Stimulated activated CD4-positive, alpha-beta T cell treated with anti-CD3 and anti-CD28 coated beads, Interleukin-4, amount 100 ng/mL, for 48 hours (primary cell): ENCODE results near the gene CDH24.
"Not testable (repeated sequence)": the region's sequence is repeated elsewhere in the genome, so short reads cannot be mapped to it uniquely, and the experiment has no call there.

ENCODE experiments used
- DNase-seq, 2 donors: peaks; one replicate each; pipeline ENCODE4 v3.0.0-alpha.2; 2020; ENCODE audit warnings: low read depth in 2 of 2

CDH24 gene

GRCh38 chr14:23021434-23021833 is 35.9 kb downstream of the CDH24 start:
- no peak for DNase-seq

- no peak for DNase-seq
Observed at GRCh38 chr14:23020143-23021128, 36.9 kb downstream of the CDH24 start.

DNA sequence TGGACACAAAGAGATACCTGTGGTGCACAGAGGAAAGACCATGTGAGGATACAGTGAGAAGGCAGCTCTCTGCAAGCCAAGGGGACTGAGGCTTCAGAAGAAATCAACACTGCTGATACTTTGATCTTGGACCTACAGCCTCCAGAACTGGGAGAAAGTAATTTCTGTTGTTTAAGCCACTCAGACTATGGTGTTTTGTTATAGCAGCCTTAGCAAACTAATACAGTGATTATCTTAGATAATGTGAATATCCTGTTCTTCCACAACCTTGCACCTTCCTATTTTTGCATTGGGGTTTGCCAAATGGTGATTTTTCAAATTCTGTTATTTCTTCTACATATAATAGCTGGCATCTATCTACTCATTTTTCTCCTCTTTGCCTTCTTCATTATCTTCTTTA is 39.2 kb downstream of the CDH24 start:
- no peak for DNase-seq

GRCh38 chr14:23017091-23017490 is 40.2 kb downstream of the CDH24 start:
- DNase-seq, result no peak

- DNase-seq, result no peak
Observed at GRCh38 chr14:23015618-23016017, 41.7 kb downstream of the CDH24 start.

DNA sequence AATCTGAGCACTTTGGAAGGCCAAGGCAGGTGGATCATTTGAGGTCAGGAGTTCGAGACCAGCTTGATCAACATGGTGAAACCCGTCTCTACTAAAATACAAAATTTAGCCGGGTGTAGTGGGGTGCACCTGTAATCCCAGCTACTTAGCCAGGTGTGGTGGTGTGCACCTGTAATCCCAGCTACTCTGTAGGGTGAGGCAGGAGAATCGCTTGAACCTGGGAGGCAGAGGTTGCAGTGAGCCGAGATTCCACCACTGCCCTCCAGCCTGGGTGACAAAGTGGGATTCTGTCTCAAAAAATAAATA is 43.6 kb downstream of the CDH24 start:
- DNase-seq, result not testable (repeated sequence)

DNA sequence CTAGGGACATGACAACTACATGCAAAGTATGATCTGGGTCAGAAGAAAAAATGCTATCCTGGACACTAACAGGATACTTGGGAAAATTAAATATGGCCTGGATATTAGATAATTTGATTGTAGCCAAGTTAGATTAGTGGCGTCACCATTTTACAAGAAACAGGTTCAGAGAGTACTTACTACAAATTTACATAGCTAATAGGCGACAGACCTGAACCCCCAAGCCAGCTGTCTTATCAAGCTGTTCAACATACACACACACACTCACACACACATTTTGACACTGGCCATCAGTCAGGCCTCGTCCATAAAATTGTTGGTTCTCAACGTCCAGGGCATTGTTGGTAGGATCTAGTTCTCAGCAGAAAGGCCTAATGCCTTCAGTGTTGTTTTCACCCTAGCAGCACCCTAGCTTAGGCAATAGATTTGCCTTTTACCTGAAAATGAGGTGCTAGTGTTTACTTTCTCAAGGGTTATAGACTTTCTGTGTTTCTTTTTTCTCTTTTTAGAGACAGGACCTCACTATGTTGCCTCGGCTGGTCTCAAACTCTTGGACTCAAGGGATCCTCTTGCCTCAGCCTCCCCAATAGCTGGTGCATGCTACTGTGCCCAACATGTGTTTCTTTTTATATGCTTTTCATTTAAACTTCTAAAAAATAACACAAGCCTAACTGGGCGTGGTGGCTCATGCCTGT is 44.1 kb downstream of the CDH24 start:
- no peak for DNase-seq

DNA sequence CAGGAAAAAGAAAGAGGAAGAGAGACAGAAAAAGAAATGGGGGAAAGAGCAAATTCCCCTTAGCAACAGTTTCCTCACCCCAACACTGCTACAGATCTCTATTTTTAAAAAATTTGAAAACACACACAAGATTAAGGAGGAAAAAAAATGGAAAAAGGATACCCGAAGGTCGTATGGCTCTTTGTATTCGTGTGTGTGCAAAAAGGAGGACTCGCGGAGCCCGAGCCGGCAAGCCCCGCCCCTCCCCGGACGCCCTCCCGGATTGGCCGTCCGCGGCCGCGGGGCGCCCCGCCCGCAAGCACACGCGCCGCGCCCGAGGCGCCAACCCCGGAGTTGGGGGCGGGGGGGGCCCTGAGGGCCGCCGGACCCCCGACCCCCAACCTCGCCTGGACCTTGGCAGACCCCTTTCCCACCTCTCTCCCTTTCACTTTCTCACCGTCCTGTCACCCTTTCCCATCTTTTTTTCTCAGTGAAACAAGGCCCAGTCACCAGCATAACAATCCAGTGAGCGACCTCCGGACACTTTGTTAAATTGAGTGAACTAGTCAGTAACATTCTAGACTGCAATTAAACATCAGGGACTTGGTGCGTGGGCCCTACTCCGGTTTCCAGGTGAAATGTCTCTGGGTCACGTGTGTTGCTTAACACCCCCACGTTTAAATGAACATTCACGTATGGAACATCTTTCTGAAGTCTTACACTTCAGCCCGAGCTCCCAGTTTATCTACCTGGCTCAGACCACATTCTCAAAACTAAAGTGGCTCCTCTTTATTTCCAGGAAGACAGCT is 47.2 kb downstream of the CDH24 start, which contains the start of gene C14orf93:
TSS of gene C14orf93 (minus strand) at position 205 of the 788 bp plus-strand sequence. CDS start 11,120 bp downstream, outside the sequence.
- DNase-seq, result peak; percentile 80 to 86

- DNase-seq, result no peak
Observed at GRCh38 chr14:23009483-23009938, 47.8 kb downstream of the CDH24 start.

DNA sequence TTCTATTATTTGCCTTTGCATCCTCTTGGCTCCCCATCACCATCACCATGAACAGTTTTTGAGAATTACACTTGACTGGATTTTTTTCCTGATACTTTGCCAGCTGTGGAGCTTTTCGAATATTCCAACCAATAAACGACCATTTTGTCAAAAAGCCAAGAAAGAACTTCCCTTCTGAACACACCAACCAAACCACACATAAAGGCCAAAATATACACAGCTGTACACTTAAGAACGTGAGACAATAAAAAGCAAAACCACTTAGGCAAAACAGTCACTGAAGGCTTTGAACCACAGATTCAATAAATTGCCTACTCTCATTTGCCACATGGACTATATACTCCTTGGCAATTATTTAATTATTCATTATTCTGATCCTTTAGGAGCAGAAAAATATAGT is 48.5 kb downstream of the CDH24 start:
- DNase-seq, result no peak

DNA sequence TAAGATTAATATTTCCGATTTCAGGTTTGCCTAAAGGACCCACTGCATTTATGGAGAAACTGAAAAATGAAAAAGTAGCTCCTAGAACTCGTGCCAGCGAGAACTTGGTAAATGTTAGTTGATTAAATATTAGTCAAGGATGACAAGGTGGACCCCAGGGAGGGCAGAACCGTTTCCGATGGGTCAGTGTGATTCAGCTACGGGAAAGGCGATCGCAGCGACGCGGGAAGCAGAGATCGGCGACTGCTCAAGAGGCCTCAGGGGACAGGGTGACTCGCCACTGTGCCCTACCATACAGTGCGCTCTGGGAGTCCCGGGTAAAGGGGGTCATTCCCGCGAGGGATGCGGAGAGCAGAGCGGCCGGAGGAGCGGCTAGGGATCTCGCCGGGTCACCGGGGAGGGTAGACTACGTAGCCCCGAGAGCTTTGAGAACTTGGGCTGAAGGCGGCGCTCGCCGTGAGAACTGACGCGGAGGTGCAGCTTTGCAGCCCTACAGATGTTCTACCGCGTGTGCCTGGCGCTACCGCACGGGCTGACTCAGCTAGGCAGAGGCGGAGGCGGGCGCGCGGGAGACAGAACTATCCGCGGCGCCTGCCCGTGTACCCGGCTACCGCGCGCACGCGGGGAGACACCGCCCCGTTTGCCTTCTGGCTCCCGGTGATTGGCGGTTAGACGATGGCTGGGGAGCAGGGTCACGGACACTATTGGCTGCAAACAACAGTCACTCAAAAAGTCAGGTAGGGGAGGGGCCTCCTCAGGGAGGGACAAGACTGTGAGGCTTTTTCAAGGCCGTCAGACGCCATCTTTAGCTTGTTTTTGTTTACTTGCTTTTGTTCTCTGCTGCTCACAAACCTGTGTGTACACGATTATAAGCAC is 50.5 kb downstream of the CDH24 start:
- DNase-seq, result peak; percentile 93 to 96

DNA sequence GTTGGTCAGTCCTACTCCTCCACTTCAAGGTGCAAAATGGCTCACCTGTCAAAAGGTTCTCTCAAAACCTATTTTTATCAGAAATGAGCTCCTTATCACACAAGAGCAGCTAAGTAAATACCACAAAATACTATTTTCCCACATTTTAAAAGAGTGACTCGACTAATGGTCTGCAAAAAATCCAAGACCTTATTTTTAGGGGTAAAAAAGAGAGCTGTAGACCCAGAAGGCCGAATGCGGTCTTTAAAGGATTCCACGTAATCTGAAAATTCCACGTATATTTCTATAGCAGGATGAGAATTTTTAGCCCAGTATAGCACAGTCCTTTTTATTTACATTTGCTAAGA is 51.2 kb downstream of the CDH24 start:
- no peak for DNase-seq

- DNase-seq, result no peak
Observed at GRCh38 chr14:23005451-23006187, 51.7 kb downstream of the CDH24 start.

DNA sequence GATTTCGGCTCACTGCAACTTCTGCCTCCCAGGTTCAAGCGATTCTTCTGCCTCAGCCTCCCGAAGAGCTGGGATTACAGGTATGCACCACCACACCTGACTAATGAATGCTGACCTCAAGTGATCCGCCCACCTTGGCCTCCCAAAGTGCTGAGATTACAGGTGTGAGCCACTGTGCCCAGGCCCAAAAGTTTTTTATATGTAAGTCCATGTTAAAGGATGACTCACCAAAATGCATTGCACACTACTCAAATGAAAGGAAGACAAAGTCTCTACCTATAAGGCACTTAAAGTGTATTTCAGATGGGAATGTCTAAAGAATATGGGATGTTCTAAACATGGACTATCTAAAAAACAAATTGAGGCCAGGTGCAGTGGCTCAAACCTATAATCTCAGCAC is 53.0 kb downstream of the CDH24 start:
- DNase-seq, result not testable (repeated sequence)

- DNase-seq, result no peak
Observed at GRCh38 chr14:23002592-23002991, 54.7 kb downstream of the CDH24 start.

- no peak for DNase-seq
Observed at GRCh38 chr14:23000860-23001259, 56.5 kb downstream of the CDH24 start.

GRCh38 chr14:22998329-22999012 is 58.8 kb downstream of the CDH24 start:
- no peak for DNase-seq

DNA sequence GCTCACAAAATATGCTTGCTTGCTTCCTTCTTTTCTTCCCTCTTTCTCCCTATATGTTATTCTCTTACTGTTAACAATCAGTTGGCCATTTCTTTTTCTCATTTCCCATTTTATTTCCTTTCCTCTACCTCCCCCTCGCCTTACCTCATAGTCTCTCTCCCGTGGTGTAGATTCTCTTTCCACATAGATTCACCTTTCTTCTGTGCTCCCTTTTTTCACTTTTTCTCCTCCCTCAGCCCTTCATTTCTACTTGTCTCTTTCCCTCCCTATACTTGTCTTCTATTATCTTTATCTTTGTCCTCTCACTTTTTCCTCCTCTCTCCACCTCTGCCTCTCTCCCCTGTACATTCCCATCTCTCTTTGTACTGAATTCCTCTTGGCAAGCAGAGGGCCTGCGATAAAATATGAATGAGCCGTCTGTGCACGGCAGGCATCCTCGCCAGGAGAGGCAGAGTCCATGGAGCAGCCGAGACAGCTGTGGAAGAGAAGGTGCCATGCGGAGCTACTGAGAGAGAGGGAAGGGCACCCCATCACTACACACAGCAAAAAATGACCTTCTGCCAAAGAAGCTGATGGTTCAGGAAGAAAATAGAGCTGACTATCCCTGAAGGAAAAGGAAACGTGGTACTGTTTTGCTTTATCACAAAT is 59.5 kb downstream of the CDH24 start:
- DNase-seq, result no peak
